IMR-90 (cell line): Measurements from ENCODE around the gene HDAC7. TPM values are rescaled to one million over a fixed set of nuclear protein-coding genes. Genes with fewer than 3 reads are reported as not detected.

Source experiments
- ATAC-seq: fragments of 200-7000 bp; cut with Tn5 transposase; 2 replicates; pipeline ENCODE4 v1.9.1; 2020; ENCODE audit warnings: low read depth, mild to moderate bottlenecking, moderate library complexity
- BruUV-seq: library from RNA; stranded (reverse); fragments of 400-500 nt; replicated peaks from 2 replicates; lab custom pipeline; 2021; lab: Mats Ljungman, UMichigan
- CTCF ChIA-PET: fragments of 300-600 bp; formaldehyde crosslinking; extraction: SDS; loops from one replicate; lab custom pipeline; 2021; ENCODE audit warnings: antibody characterized with exemption; lab: Yijun Ruan, JAX
- POLR2A ChIA-PET: fragments of 300-600 bp; sonication (Branson Sonifier 250); formaldehyde crosslinking; loops from one replicate; lab custom pipeline; 2022; ENCODE audit warnings: antibody characterized with exemption; ENCODE audit not compliant: unreplicated experiment; lab: Charles Lee
- DNase-seq: peaks from one replicate; pipeline ENCODE4 v3.0.0; 2013
- H2AFZ ChIP-seq: replicated peaks from 2 replicates; pipeline ENCODE3; 2013; ENCODE audit warnings: low read length, mild to moderate bottlenecking; ENCODE audit not compliant: poor library complexity
- H2AK5ac ChIP-seq: 2 replicates; pipeline ENCODE4 v1.6.1; 2013; ENCODE audit warnings: low read depth, low read length, inconsistent platforms
- H2AK9ac ChIP-seq: replicated peaks from 2 replicates; pipeline ENCODE3; 2013; ENCODE audit warnings: mild to moderate bottlenecking, low read depth, low read length, moderate library complexity; ENCODE audit not compliant: poor library complexity
- H2BK120ac ChIP-seq: 2 replicates; pipeline ENCODE4 v1.6.1; 2013; ENCODE audit warnings: low read depth, low read length, inconsistent platforms
- H2BK15ac ChIP-seq: 3 replicates; pipeline ENCODE4 v1.6.1; 2013; ENCODE audit warnings: low read depth, low read length, inconsistent platforms
- H2BK20ac ChIP-seq: 2 replicates; pipeline ENCODE4 v1.6.1; 2013; ENCODE audit warnings: low read depth, mild to moderate bottlenecking, inconsistent platforms, low read length, moderate library complexity
- H2BK5ac ChIP-seq: 2 replicates; pipeline ENCODE4 v1.6.1; 2013; ENCODE audit warnings: mild to moderate bottlenecking, low read depth, low read length, inconsistent platforms; ENCODE audit not compliant: poor library complexity, severe bottlenecking
- H3K14ac ChIP-seq: replicated peaks from 2 replicates; pipeline ENCODE4 v1.6.1; 2013; ENCODE audit warnings: low read depth, low read length, inconsistent platforms
- H3K18ac ChIP-seq: 2 replicates; pipeline ENCODE4 v1.6.1; 2013; ENCODE audit warnings: low read depth, low read length, control low read depth
- H3K23ac ChIP-seq: 2 replicates; pipeline ENCODE4 v1.6.1; 2013; ENCODE audit warnings: low read depth, low read length, inconsistent platforms
- H3K27ac ChIP-seq: 2 replicates; pipeline ENCODE4 v1.5.1; 2013; ENCODE audit warnings: mild to moderate bottlenecking, control low read depth, low read length; ENCODE audit not compliant: insufficient read depth
- H3K27me3 ChIP-seq: 2 replicates; pipeline ENCODE4 v1.6.1; 2013; ENCODE audit warnings: low read length; ENCODE audit not compliant: control insufficient read depth, insufficient read depth
- H3K36me3 ChIP-seq: 2 replicates; pipeline ENCODE4 v1.6.1; 2013; ENCODE audit warnings: low read length, mixed read lengths; ENCODE audit not compliant: control insufficient read depth, insufficient read depth
- H3K4ac ChIP-seq: 2 replicates; pipeline ENCODE4 v1.6.1; 2013; ENCODE audit warnings: low read depth, low read length, inconsistent platforms
- H3K4me1 ChIP-seq: 2 replicates; pipeline ENCODE4 v1.6.1; 2013; ENCODE audit warnings: low read length, mixed read lengths; ENCODE audit not compliant: control insufficient read depth, insufficient read depth
- H3K4me2 ChIP-seq: 2 replicates; pipeline ENCODE4 v1.6.1; 2013; ENCODE audit warnings: low read depth, mild to moderate bottlenecking, control low read depth, low read length, moderate library complexity
- H3K4me3 ChIP-seq: 2 replicates; pipeline ENCODE4 v1.5.1; 2013; ENCODE audit warnings: low read depth, mild to moderate bottlenecking, control low read depth, low read length, moderate library complexity; ENCODE audit not compliant: insufficient read depth
- H3K56ac ChIP-seq: 2 replicates; pipeline ENCODE4 v1.6.1; 2013; ENCODE audit warnings: low read length, inconsistent platforms; ENCODE audit not compliant: insufficient read depth; ENCODE audit errors: extremely low read depth
- H3K79me1 ChIP-seq, 2 experiments: 2 replicates each; pipeline ENCODE4 v1.6.1; 2013; ENCODE audit warnings: low read length in 2 of 2, inconsistent platforms in 1 of 2, low read depth in 1 of 2
- H3K9ac ChIP-seq: 2 replicates; pipeline ENCODE4 v1.6.1; 2013; ENCODE audit warnings: low read depth, low read length, control low read depth
- H3K9me1 ChIP-seq: 2 replicates; pipeline ENCODE4 v1.6.1; 2013; ENCODE audit warnings: low read length, inconsistent platforms; ENCODE audit not compliant: insufficient read depth
- H3K9me3 ChIP-seq: 2 replicates; pipeline ENCODE4 v1.6.1; 2013; ENCODE audit warnings: low read length; ENCODE audit not compliant: control insufficient read depth, insufficient read depth
- H4K20me1 ChIP-seq: 2 replicates; pipeline ENCODE4 v1.6.1; 2013; ENCODE audit warnings: low read length, inconsistent platforms; ENCODE audit not compliant: insufficient read depth
- H4K5ac ChIP-seq: 2 replicates; pipeline ENCODE4 v1.6.1; 2013; ENCODE audit warnings: mild to moderate bottlenecking, low read depth, low read length, control low read depth
- H4K8ac ChIP-seq, 2 experiments: 2 replicates each; pipeline ENCODE4 v1.6.1; 2013; ENCODE audit warnings: low read depth in 2 of 2, low read length in 2 of 2, control low read depth in 1 of 2, inconsistent platforms in 1 of 2
- H4K91ac ChIP-seq: 2 replicates; pipeline ENCODE4 v1.6.1; 2013; ENCODE audit warnings: low read depth, low read length, inconsistent platforms; ENCODE audit not compliant: insufficient read depth
- CHD1 ChIP-seq: IDR thresholded peaks from 2 replicates; pipeline ENCODE4 v1.6.1; 2012; ENCODE audit warnings: low read depth, low read length, improper control_type of control experiment
- MAFK ChIP-seq: IDR thresholded peaks from 2 replicates; pipeline ENCODE4 v1.6.1; 2012; ENCODE audit warnings: low read depth, low read length, improper control_type of control experiment
- MAZ ChIP-seq: IDR thresholded peaks from 2 replicates; pipeline ENCODE4 v1.6.1; 2012; ENCODE audit warnings: low read depth, mild to moderate bottlenecking, low read length, improper control_type of control experiment, moderate library complexity, borderline replicate concordance
- MXI1 ChIP-seq: IDR thresholded peaks from 2 replicates; pipeline ENCODE4 v1.6.1; 2012; ENCODE audit warnings: low read depth, mild to moderate bottlenecking, low read length, moderate library complexity, borderline replicate concordance
- NFE2L2 ChIP-seq: fragments of 150-350 bp; IDR thresholded peaks from 2 replicates; pipeline ENCODE4 v1.6.1; 2016; ENCODE audit warnings: low read depth, mild to moderate bottlenecking, low read length
- POLR2A ChIP-seq: IDR thresholded peaks from 2 replicates; pipeline ENCODE4 v1.6.1; 2012; ENCODE audit warnings: mild to moderate bottlenecking, low read depth, low read length
- RAD21 ChIP-seq: IDR thresholded peaks from 2 replicates; pipeline ENCODE4 v1.6.1; 2012; ENCODE audit warnings: low read length, improper control_type of control experiment
- RFX5 ChIP-seq: IDR thresholded peaks from 2 replicates; pipeline ENCODE4 v1.8.0; 2012; ENCODE audit warnings: low read depth, mild to moderate bottlenecking, low read length, moderate library complexity
- WGBS, 2 experiments: methylation state at CpG; one replicate each; pipeline versions ENCODE4 v1.1.5 to v1.1.7; 2013; ENCODE audit warnings: missing lambda C conversion rate in 2 of 2; ENCODE audit not compliant: insufficient read length in 1 of 2; ENCODE audit errors: extremely low coverage in 2 of 2; 5-methylcytosine and 5-hydroxymethylcytosine counted together
- dilution Hi-C: fragments of 300-500 bp; cut with HindIII; formaldehyde crosslinking; loops from one replicate; pipeline ENCODE4 v1.14.3; 2018; ENCODE audit warnings: low sequenced_read_pairs; ENCODE audit not compliant: unreplicated experiment
- in situ Hi-C: fragments of 300-500 bp; cut with MboI; formaldehyde crosslinking; loops from 3 replicates; pipeline ENCODE4 v1.14.3; 2019; ENCODE audit warnings: low sequenced_read_pairs, inconsistent platforms, mixed read lengths
- intact Hi-C: fragments of 100-400 bp; cut with micrococcal nuclease; formaldehyde crosslinking; loops from 2 replicates; pipeline ENCODE4 v1.10.0; 2022
- polyA plus RNA-seq, 3 experiments: library from polyadenylated mRNA; depleted of rRNA; stranded (reverse); fragments of >200 nt; gene quantifications; 2 replicates each; pipeline ENCODE4 v1.2.3, GENCODE V29; 2012; ENCODE audit warnings: low replicate concordance in 1 of 3
- total RNA-seq: library from RNA; depleted of rRNA; stranded (reverse); fragments of >200 nt; gene quantifications from 2 replicates; pipeline ENCODE4 v1.2.3, GENCODE V29; 2012
- TF ChIP-seq, protein P1 (sequence below): conservative IDR thresholded peaks from 2 replicates; pipeline ENCODE4 v1.5.1; 2012; ENCODE audit warnings: mild to moderate bottlenecking, low read depth, low read length, improper control_type of control experiment

HDAC7 gene
- total and polyA plus RNA-seq, 2 of the 4 experiments (the other 2 are of a cell fraction): 10.4 to 64.7 TPM

GRCh38 chr12:47791874-47792273 lies 27.8 kb downstream of the HDAC7 start:
- intact Hi-C loops (no loop called here), dilution Hi-C loops (no loop called here), in situ Hi-C loops (no loop called here)
- POLR2A ChIA-PET: no interaction called here
- 80% methylated on average over 2 of the region's 16 CpGs; no CpG with 5 or more reads in 1 of the 2 experiments for WGBS, 2 experiments
- Histone ChIP-seq H2BK15ac (no peak overlapping the region), H4K20me1 (peaks cover 15% of the 10 kb centered on the region; the same call in 1 of the 2 replicates), H3K9me3 (no peaks in the 10 kb centered on the region), H2AFZ (peak overlapping the region; percentile 33), H3K9ac (no peak overlapping the region), H2BK20ac (no peak overlapping the region), H2BK120ac (no peak overlapping the region), H3K56ac (no peak overlapping the region), H3K27ac (no peak overlapping the region), H3K27me3 (no peaks in the 10 kb centered on the region), H2AK9ac (no peak overlapping the region), H3K14ac (no peak overlapping the region), H4K91ac (no peak overlapping the region), H4K8ac (no peak overlapping the region), H3K4me2 (no peak overlapping the region), H3K36me3 (peaks cover 83% of the 10 kb centered on the region), H4K5ac (no peak overlapping the region), H3K18ac (no peak overlapping the region), H3K4me3 (no peak overlapping the region), H2BK5ac (no peak overlapping the region), H3K9me1 (no peaks in the 10 kb centered on the region), H3K4ac (no peak overlapping the region), H2AK5ac (no peak overlapping the region), H3K4me1 (no peaks in the 10 kb centered on the region), H3K79me1 (peaks cover 0 to 31% of the 10 kb centered on the region in 2 experiments), H3K23ac (no peak overlapping the region)
- no TSS peak for BruUV-seq
- DNase-seq (no peak), ATAC-seq (no peak)
- CTCF ChIA-PET: interaction anchor here (1.3 kb wide), 1 partner anchor 46 kb away, joined by 4 read pairs; no protein-coding TSS in a partner anchor
- TF ChIP-seq, protein P1, sequence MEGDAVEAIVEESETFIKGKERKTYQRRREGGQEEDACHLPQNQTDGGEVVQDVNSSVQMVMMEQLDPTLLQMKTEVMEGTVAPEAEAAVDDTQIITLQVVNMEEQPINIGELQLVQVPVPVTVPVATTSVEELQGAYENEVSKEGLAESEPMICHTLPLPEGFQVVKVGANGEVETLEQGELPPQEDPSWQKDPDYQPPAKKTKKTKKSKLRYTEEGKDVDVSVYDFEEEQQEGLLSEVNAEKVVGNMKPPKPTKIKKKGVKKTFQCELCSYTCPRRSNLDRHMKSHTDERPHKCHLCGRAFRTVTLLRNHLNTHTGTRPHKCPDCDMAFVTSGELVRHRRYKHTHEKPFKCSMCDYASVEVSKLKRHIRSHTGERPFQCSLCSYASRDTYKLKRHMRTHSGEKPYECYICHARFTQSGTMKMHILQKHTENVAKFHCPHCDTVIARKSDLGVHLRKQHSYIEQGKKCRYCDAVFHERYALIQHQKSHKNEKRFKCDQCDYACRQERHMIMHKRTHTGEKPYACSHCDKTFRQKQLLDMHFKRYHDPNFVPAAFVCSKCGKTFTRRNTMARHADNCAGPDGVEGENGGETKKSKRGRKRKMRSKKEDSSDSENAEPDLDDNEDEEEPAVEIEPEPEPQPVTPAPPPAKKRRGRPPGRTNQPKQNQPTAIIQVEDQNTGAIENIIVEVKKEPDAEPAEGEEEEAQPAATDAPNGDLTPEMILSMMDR: no peak
- TF ChIP-seq RFX5: no peak
- no peak for TF ChIP-seq MAFK
- no peak for TF ChIP-seq MAZ
- no peak for TF ChIP-seq RAD21
- no peak for TF ChIP-seq POLR2A
- TF ChIP-seq CHD1: no peak
- TF ChIP-seq MXI1: no peak
- TF ChIP-seq NFE2L2: no peak
